Stimulated activated CD8-positive, alpha-beta memory T cell treated with anti-CD3 and anti-CD28 coated beads, Interleukin-12 subunit alpha, Interleukin-12 subunit beta, amount 100 ng/mL, for 4 hours (primary cell): ENCODE data around the gene FAM229A.

Source experiments
- DNase-seq: peaks from one replicate; pipeline ENCODE4 v3.0.0-alpha.2; 2020; ENCODE audit warnings: low read depth

Gene FAM229A

GRCh38 chr1:32346532-32347157 lies 15.6 kb downstream of the FAM229A start:
- DNase-seq: no peak

DNA sequence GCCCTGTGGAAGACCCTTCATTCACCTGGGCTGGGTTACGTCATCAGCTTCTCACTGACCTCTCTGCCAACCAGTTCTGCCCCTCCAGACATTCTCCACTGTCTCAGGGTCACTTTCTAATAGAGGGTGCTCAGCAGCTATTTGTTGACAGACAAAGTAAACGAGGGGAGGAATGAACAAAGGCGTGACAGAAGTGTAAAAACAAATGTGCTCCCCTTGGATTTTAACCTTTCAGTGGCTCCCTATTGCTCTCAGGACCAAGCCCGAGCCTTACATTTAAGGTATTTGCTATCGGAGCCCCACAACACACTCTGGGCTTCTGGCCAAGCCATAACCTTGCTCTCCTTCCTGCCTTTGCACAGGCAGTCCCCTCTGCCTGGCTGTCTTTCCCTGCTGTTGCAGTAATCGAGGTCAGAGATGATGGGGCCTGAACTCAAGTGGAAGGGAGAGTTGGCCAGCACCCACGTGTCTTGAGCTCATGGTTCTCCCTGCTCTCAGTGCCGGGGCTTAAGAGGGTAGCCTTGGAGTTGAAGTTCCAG lies 16.9 kb downstream of the FAM229A start:
- DNase-seq: no peak

DNA sequence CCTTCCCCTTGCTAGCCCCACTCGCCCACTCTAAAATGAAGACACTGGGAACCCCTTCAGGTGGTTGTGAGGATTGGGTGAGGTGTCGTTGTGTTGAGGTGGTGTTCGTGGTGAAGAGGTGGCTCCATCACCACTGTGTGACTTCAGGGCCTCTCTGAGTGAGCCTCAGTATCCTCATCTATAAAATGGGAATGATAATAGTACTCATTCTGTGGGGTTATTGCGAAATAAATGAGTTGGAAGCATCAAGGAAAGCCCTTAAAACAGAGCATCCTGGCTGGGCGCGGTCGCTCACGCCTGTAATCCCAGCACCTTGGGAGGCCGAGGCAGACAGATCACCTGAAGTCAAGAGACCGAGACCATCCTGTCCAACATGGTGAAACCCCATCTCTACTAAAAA lies 19.6 kb downstream of the FAM229A start:
- DNase-seq: no peak

DNA sequence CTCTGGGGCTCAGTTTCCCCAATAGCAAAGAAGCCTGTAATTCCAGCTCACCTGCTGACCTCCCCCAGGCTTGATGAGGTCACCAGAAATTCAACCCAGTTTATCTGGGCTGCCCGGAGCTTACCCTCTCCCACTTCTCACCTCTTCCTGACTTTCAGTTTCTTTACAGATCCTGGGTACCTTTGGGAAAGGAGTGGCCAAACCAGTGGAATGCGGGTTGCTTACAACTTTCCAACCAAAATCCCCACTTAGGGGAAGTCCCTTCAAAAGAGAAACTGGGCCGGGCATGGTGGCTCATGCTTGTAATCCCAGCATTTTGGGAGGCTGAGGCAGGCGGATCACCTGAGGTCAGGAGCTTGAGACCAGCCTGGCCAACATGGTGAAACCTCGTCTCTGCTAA lies 20.3 kb downstream of the FAM229A start:
- DNase-seq: no peak

GRCh38 chr1:32341186-32341757 lies 21.0 kb downstream of the FAM229A start:
- DNase-seq: no peak

DNA sequence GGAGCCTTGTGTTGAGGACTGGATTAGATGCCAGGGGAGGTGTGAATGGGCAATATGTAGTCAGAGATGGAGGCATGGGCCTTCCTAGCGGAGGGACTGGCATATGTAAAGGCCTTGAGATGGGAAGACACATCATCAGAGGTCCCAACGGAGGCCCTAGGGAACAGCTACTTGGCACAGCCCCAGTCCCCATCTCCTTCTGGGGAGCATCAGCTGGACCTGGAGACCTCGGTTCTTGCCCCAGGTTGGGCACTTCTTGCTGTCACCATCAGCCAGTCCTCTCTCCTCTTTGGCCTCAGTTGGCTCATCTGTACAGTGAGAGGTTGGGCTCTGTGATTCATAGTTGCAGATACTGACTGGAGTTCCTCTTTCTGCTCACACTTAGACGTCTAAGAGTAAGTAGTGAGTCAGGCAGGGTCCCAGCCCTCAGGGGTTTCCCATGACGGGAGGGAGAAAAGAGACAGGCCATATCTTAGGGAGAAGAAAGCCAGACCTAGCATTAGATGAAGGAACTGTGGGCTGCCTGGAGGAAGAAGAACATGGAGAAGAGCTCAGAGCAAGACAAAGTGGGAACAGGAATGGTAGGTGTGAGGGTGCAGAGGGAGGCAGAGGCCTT lies 22.8 kb downstream of the FAM229A start:
- DNase-seq: no peak

DNA sequence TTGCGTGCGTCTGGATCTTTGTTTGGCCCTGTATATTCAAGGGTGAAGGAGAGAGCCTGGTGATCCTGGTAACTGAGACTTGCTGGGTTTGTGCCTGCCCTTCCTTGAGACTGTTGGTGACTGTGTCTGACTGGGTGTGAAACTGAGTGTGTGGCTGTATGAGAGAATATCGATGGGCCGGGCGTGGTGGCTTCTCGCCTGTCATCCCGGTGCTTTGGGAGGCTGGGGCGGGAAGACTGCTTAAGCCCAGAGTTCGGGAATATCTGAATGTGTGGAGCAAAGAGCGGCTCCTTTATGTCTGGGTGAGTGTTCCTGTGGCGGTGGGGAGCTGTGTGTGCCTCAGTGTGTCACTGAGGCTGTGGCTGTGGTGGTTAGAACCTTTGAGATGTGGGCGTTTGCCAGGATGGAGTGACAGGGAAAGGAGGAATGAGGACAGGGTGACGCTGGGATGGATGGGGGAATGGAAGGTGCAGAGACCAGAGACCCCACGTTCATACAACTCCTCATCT lies 23.6 kb downstream of the FAM229A start:
- DNase-seq: no peak

GRCh38 chr1:32337855-32338636 lies 24.2 kb downstream of the FAM229A start:
- no peak for DNase-seq

- peak; percentile 42 for DNase-seq
Measured at GRCh38 chr1:32336963-32337675, 25.2 kb downstream of the FAM229A start.

GRCh38 chr1:32336591-32336932 lies 25.7 kb downstream of the FAM229A start:
- DNase-seq: no peak

DNA sequence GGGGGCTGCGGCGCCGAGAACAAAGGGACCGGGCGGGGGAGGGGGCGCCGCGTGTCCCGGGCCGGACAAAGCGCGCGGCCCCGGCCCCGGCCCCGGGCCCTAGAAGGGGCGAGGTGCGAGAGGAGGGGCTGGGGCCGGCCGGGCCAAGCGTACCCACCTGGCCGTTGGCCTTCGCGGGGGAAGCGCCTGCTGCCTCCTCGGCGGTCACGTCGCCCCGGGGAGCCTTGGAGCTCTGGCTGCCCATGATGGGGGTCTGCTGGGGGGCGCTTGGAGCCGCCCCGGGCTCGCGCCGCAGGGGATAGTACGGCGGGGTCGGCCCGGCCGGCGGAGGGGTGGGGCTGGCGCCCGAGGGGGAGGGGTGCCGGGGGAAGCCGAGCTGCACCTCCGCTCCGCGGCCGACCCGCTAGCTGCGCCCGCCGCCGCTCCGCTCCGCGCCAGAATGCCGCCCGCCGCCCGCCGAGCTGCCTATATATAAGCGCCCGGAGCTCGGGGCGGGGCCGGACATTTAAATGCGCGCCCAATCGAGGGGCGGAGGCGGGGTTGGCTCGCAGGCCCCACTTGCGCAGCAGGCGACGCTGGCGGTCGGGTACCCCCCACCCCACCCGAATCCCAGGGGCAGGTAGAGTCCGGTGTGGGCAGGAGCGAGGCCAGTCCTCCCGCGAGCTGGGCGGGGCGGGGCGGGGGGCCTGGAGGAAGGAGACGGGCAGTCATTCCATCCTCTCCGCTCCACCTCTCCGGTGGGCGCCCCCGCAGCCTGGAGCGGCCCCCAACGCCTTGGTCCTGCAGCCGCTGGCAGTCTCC lies 26.3 kb downstream of the FAM229A start, which contains the start of gene MARCKSL1:
MARCKSL1 (minus strand) TSS at position 444 of the 801 bp plus-strand sequence; CDS start at position 244, 200 bp downstream.
- peak; percentile 78 for DNase-seq

GRCh38 chr1:32335535-32335789 lies 26.8 kb downstream of the FAM229A start:
- no peak for DNase-seq

GRCh38 chr1:32334864-32335534 lies 27.3 kb downstream of the FAM229A start:
- DNase-seq: peak; percentile 55

- no peak for DNase-seq
Measured at GRCh38 chr1:32334274-32334861, 27.9 kb downstream of the FAM229A start.

DNA sequence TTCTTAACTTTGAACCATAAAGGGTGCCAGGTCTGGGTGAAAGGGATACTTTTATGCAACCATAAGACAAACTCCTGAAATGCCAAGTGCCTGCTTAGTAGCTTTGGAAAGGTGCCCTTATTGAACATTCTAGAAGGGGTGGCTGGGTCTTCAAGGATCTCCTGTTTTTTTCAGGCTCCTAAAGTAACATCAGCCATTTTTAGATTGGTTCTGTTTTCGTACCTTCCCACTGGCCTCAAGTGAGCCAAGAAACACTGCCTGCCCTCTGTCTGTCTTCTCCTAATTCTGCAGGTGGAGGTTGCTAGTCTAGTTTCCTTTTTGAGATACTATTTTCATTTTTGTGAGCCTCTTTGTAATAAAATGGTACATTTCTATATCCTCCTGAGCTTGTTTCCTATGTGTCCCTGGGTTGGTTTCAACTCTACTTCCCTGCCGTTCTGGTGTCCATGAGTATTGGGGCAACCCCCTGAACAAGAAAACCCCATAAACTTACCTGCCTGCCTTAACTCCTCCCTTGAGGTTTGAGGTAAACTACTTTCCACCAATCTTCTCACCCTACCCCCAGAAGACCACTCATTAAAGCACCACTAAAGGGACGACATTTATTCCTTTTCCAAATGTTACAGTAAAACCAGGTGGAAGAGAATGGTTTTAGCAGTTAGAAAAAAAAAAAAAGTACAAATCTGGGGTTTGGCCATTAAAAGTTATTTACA lies 28.9 kb downstream of the FAM229A start:
- no peak for DNase-seq

GRCh38 chr1:32332290-32333079 lies 29.8 kb downstream of the FAM229A start:
- DNase-seq: no peak

- DNase-seq: no peak
Measured at GRCh38 chr1:32331549-32331948, 30.7 kb downstream of the FAM229A start.

DNA sequence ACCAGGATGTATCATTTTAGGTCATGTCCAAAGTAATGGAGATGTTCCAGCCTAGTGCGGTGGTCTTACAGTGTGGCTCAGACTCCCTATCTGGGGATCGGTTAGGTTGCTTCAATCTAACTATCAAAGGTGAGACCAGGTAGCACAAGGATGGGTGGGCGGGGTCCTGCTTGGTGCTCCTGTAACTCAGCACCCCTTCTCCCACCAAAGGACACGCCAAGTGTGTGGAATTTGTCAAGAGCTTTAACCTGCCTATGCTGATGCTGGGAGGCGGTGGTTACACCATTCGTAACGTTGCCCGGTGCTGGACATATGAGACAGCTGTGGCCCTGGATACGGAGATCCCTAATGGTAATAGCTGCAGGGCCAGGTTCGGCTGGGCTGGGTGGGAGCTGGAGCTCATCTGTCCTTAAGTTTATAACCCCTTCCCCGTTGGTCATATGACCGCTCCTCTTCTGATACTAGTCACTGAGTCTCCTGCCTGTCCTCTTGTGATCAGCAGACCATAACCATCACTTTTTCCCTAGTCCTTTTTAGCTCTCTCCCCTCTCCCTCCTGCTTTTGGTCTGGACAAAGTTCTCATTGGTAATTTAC lies 31.6 kb downstream of the FAM229A start:
- no peak for DNase-seq
